ENCODE results near the gene CRBN.

The CRBN gene

DNA sequence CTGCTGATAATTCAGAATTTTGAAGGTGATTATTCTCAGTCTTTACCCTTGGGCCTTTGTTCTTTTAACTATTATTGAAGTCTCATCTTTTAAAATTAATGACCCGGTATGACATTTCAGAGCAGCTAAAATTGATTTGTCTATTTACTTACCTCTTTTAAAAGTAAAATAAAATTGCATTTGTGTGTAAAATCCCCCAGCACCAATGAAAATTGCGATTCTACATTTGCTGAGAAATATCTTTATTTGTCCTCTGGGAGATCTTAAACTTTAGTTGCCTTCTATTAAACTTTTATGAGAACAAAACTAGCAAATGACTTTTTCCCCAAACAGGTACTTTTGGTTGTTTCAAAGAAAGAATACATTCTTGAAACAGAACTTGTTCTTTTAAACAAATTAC, 61.8 kb downstream of the CRBN start:
- Histone ChIP-seq H4K20me1 (ENCODE audit: insufficient read depth, low read length) (no peaks in the 10 kb centered on the region), H3K36me3 (replicated peaks; ENCODE audit: low read depth, low read length) (no peaks in the 10 kb centered on the region), H3K27me3 (ENCODE audit: low read depth, low read length) (no peaks in the 10 kb centered on the region), H3K4me3 (ENCODE audit: low read length) (no peak overlapping the region), H3K9me3 (ENCODE audit: insufficient read depth, low read length) (0 out of 2 replicates have a peak, but pooled peaks cover 6% of the 10 kb centered on the region), H3K4me2 (ENCODE audit: low read length) (no peak overlapping the region), H2AFZ (ENCODE audit: low read depth, low read length) (no peak overlapping the region), H3K4me1 (ENCODE audit: low read length) (peaks cover 19% of the 10 kb centered on the region), H3K27ac (ENCODE audit: low read length) (no peak overlapping the region), H3K9ac (ENCODE audit: low read length) (no peak overlapping the region), H3K79me2 (ENCODE audit: low read length) (no peaks in the 10 kb centered on the region)
- TF ChIP-seq, protein P1, sequence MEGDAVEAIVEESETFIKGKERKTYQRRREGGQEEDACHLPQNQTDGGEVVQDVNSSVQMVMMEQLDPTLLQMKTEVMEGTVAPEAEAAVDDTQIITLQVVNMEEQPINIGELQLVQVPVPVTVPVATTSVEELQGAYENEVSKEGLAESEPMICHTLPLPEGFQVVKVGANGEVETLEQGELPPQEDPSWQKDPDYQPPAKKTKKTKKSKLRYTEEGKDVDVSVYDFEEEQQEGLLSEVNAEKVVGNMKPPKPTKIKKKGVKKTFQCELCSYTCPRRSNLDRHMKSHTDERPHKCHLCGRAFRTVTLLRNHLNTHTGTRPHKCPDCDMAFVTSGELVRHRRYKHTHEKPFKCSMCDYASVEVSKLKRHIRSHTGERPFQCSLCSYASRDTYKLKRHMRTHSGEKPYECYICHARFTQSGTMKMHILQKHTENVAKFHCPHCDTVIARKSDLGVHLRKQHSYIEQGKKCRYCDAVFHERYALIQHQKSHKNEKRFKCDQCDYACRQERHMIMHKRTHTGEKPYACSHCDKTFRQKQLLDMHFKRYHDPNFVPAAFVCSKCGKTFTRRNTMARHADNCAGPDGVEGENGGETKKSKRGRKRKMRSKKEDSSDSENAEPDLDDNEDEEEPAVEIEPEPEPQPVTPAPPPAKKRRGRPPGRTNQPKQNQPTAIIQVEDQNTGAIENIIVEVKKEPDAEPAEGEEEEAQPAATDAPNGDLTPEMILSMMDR (IDR thresholded peaks at IDR 0.05; ENCODE audit: low read depth, low read length), result no peak
- no peak for TF ChIP-seq EZH2phosphoT487 (IDR thresholded peaks at IDR 0.05; ENCODE audit: low read depth)

DNA sequence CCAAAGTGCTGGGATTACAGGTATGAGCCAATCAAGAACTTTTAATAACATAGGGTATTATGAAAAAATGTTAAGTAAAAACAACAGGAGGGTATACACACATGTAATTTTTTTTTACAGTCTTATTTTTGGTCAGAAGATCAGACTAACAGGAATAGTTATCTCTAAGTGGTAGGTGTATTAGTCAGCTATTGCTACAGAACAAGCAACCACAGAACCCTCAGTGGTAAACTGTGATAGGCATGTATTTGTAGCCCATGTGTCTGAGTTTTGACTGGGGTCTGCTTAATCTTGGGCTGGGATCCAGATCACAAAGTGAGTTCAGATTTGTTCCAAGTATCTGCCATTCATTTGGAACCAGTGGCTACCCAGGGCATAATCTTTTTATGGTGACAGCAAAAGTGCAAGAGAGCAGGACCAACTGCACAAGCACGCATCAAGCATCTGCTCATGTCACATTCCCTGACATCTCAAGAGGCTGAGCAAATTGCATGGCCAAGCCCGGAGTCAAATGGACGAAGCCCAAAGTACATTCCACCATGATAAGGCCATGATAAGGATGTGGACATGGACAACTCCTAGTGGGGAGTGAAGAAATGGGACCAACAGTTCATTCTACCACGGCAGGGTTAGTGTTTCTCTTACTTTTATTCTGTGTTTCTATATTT, 66.3 kb downstream of the CRBN start:
- no peak overlapping the region for H2AFZ ChIP-seq (ENCODE audit: low read depth, low read length)
- H3K79me2 ChIP-seq (ENCODE audit: low read length), result no peaks in the 10 kb centered on the region
- no peaks in the 10 kb centered on the region for H3K36me3 ChIP-seq (replicated peaks; ENCODE audit: low read depth, low read length)
- H4K20me1 ChIP-seq (ENCODE audit: insufficient read depth, low read length), result no peaks in the 10 kb centered on the region
- H3K4me2 ChIP-seq (ENCODE audit: low read length), result no peak overlapping the region
- no peak overlapping the region for H3K4me3 ChIP-seq (ENCODE audit: low read length)
- H3K9me3 ChIP-seq (ENCODE audit: insufficient read depth, low read length), result 0 out of 2 replicates have a peak, but pooled peaks cover 6% of the 10 kb centered on the region
- H3K4me1 ChIP-seq (ENCODE audit: low read length), result peaks cover 44% of the 10 kb centered on the region
- no peak overlapping the region for H3K9ac ChIP-seq (ENCODE audit: low read length)
- TF ChIP-seq, protein P1 (IDR thresholded peaks at IDR 0.05; ENCODE audit: low read depth, low read length), result no peak
- TF ChIP-seq EZH2phosphoT487 (IDR thresholded peaks at IDR 0.05; ENCODE audit: low read depth), result no peak
- no peaks in the 10 kb centered on the region for H3K27me3 ChIP-seq (ENCODE audit: low read depth, low read length)
- H3K27ac ChIP-seq (ENCODE audit: low read length), result no peak overlapping the region

DNA sequence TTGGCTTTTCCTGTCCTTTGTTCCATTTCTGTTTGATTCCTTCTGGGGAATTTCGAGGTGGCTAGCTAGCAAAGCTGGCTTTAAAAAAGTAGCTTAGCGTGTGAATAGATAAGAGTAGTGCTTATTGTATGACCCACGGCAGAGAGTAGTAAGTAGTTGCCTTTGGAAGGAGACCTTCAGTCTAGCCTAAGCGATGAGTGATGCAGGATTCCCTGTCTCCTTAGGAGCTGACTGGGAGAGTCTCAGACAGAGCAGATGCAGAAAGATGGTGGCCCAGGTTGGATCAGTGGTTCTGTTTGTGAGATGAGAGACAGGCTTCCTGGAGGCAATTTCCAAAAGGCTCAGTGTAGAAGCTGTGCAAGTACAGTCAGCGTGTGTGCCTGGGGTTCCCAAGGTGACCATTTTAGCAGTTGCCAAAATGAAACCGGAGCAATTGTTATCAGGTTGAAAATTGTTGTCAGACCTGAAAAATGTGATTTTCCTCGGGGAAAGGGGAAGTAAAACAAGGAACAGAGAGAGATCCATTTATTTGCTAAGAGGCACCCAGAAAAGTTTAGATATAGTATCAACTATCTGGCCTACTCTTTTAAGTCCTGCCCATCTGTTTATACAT, 68.6 kb downstream of the CRBN start:
- no peaks in the 10 kb centered on the region for H3K27me3 ChIP-seq (ENCODE audit: low read depth, low read length)
- peak overlapping the region; percentile 15; the same call in 1 of the 2 replicates for H3K9ac ChIP-seq (ENCODE audit: low read length)
- H3K9me3 ChIP-seq (ENCODE audit: insufficient read depth, low read length), result 0 out of 2 replicates have a peak, but pooled peaks cover 6% of the 10 kb centered on the region
- peak overlapping the region; percentile 97 for H2AFZ ChIP-seq (ENCODE audit: low read depth, low read length)
- TF ChIP-seq, protein P1 (IDR thresholded peaks at IDR 0.05; ENCODE audit: low read depth, low read length), result no peak
- no peak for TF ChIP-seq EZH2phosphoT487 (IDR thresholded peaks at IDR 0.05; ENCODE audit: low read depth)
- H3K4me2 ChIP-seq (ENCODE audit: low read length), result peak overlapping the region; percentile 82
- H4K20me1 ChIP-seq (ENCODE audit: insufficient read depth, low read length), result no peaks in the 10 kb centered on the region
- H3K4me3 ChIP-seq (ENCODE audit: low read length), result peak overlapping the region; percentile 13; the same call in 1 of the 2 replicates
- H3K4me1 ChIP-seq (ENCODE audit: low read length), result peaks cover 47% of the 10 kb centered on the region
- H3K79me2 ChIP-seq (ENCODE audit: low read length), result no peaks in the 10 kb centered on the region
- H3K36me3 ChIP-seq (replicated peaks; ENCODE audit: low read depth, low read length), result no peaks in the 10 kb centered on the region
- peak overlapping the region; percentile 18 for H3K27ac ChIP-seq (ENCODE audit: low read length)

DNA sequence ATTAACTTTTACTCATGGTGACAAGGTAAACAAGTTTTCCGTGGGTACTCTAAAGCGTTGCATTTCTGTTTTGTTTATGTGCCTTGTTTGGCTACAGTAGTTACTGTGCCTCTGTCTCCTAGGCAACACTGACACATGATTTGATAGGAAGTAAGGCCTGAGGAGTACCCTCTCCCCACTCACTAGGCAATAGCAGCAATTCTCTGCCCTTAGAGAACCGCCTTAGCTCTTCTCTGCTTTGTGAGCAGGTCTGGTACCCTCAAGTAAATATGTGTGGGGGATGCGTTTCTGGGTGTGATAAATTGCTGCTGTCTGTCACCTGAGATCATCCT, 69.2 kb downstream of the CRBN start, which contains the start of gene IL5RA:
Gene IL5RA (minus strand): TSS at position 76 of the 332 bp plus-strand sequence. CDS start 5,390 bp downstream, outside the sequence.
- Histone ChIP-seq H3K4me3 (ENCODE audit: low read length) (peak within 1 kb of the TSS; percentile 52), H2AFZ (ENCODE audit: low read depth, low read length) (peak within 1 kb of the TSS; percentile 97), H3K9ac (ENCODE audit: low read length) (peak within 1 kb of the TSS; percentile 22; the same call in 1 of the 2 replicates), H3K4me1 (ENCODE audit: low read length) (peaks cover 43% of the 10 kb centered on the region), H3K9me3 (ENCODE audit: insufficient read depth, low read length) (0 out of 2 replicates have a peak, but pooled peaks cover under 1% of the 10 kb centered on the region), H3K4me2 (ENCODE audit: low read length) (peak within 1 kb of the TSS; percentile 82), H3K36me3 (replicated peaks; ENCODE audit: low read depth, low read length) (no peaks in the 10 kb centered on the region), H4K20me1 (ENCODE audit: insufficient read depth, low read length) (no peaks in the 10 kb centered on the region), H3K27ac (ENCODE audit: low read length) (peak within 1 kb of the TSS; percentile 22), H3K79me2 (ENCODE audit: low read length) (no peaks in the 10 kb centered on the region), H3K27me3 (ENCODE audit: low read depth, low read length) (no peaks in the 10 kb centered on the region)
- TF ChIP-seq, protein P1 (IDR thresholded peaks at IDR 0.05; ENCODE audit: low read depth, low read length), result no peak

All from OCI-LY3 (cell line).